ENCODE data around the gene MYH6. TPM values are rescaled to one million over a fixed set of nuclear protein-coding genes. Genes with fewer than 3 reads are reported as not detected.

MYH6 gene
- polyA plus RNA-seq, 3 donors = not detected

- Mint-ChIP-seq H3K4me3 (peak overlapping the region in 1 of 2 donors; percentile 32), H3K27ac (no peak overlapping the region), H3K27me3 (ENCODE audit: low read depth in 3 of 3) (peaks cover 0 to 7% (median 4%) of the 10 kb centered on the region in 3 donors), H3K9me3 (no peaks in the 10 kb centered on the region), H3K4me1 (peaks cover 19% of the 10 kb centered on the region), H3K36me3 (no peaks in the 10 kb centered on the region)
- H3K4me1 ChIP-seq (ENCODE audit: control insufficient read depth in 1 of 2, insufficient read depth in 2 of 2, low read length in 2 of 2) = peaks cover 5 to 7% of the 10 kb centered on the region in 2 donors
- intact Hi-C loops (cut with micrococcal nuclease) = no loop called here
- H3K4me3 ChIP-seq (replicated peaks in 1 of 3; ENCODE audit: low read depth in 2 of 3, low read length in 3 of 3) = no peak overlapping the region
- H3K9me3 ChIP-seq (replicated peaks in 1 of 2; ENCODE audit: control insufficient read depth in 1 of 2, insufficient read depth in 1 of 2, low read length in 2 of 2) = no peaks in the 10 kb centered on the region
- no peak overlapping the region for H3K4me2 ChIP-seq (replicated peaks; ENCODE audit: extremely low read depth, low read length, poor library complexity, severe bottlenecking)
- no peak overlapping the region for H3K27ac ChIP-seq (ENCODE audit: low read depth in 1 of 2, low read length in 2 of 2)
- no peaks in the 10 kb centered on the region for H3K79me2 ChIP-seq (ENCODE audit: insufficient read depth, low read length)
- no peaks in the 10 kb centered on the region for H3K36me3 ChIP-seq (replicated peaks in 1 of 2; ENCODE audit: control insufficient read depth in 1 of 2, insufficient read depth in 2 of 2, low read length in 2 of 2)
- H4K20me1 ChIP-seq (ENCODE audit: insufficient read depth, low read length) = no peaks in the 10 kb centered on the region
- H3K27me3 ChIP-seq (ENCODE audit: control insufficient read depth in 2 of 2, insufficient read depth in 2 of 2, low read length in 2 of 2) = no peaks in the 10 kb centered on the region
- 95% methylated on average over 2 of the region's 6 CpGs for WGBS (ENCODE audit: insufficient coverage)
- TF ChIP-seq CTCF (IDR thresholded peaks at IDR 0.05) = no peak
- no peak overlapping the region for H3K9ac ChIP-seq (ENCODE audit: insufficient read depth, low read length, poor library complexity, severe bottlenecking)
- H2AFZ ChIP-seq (ENCODE audit: insufficient read depth, low read depth, low read length, poor library complexity, severe bottlenecking) = no peak overlapping the region
- no peak for DNase-seq
Observed at GRCh38 chr14:23399591-23399990, 8.5 kb downstream of the MYH6 start.

GRCh38 chr14:23399136-23399535, 8.9 kb downstream of the MYH6 start:
- Histone ChIP-seq H2AFZ (ENCODE audit: insufficient read depth, low read depth, low read length, poor library complexity, severe bottlenecking) (no peak overlapping the region), H3K9me3 (replicated peaks in 1 of 2; ENCODE audit: control insufficient read depth in 1 of 2, insufficient read depth in 1 of 2, low read length in 2 of 2) (no peaks in the 10 kb centered on the region), H3K4me2 (replicated peaks; ENCODE audit: extremely low read depth, low read length, poor library complexity, severe bottlenecking) (no peak overlapping the region), H3K9ac (ENCODE audit: insufficient read depth, low read length, poor library complexity, severe bottlenecking) (no peak overlapping the region), H4K20me1 (ENCODE audit: insufficient read depth, low read length) (no peaks in the 10 kb centered on the region), H3K4me1 (ENCODE audit: control insufficient read depth in 1 of 2, insufficient read depth in 2 of 2, low read length in 2 of 2) (peaks cover 5 to 7% of the 10 kb centered on the region in 2 donors), H3K36me3 (replicated peaks in 1 of 2; ENCODE audit: control insufficient read depth in 1 of 2, insufficient read depth in 2 of 2, low read length in 2 of 2) (no peaks in the 10 kb centered on the region), H3K27ac (ENCODE audit: low read depth in 1 of 2, low read length in 2 of 2) (no peak overlapping the region), H3K4me3 (replicated peaks in 1 of 3; ENCODE audit: low read depth in 2 of 3, low read length in 3 of 3) (no peak overlapping the region), H3K27me3 (ENCODE audit: control insufficient read depth in 2 of 2, insufficient read depth in 2 of 2, low read length in 2 of 2) (no peaks in the 10 kb centered on the region), H3K79me2 (ENCODE audit: insufficient read depth, low read length) (no peaks in the 10 kb centered on the region)
- DNase-seq = no peak
- H3K36me3 Mint-ChIP-seq = no peaks in the 10 kb centered on the region
- no peak overlapping the region for H3K4me3 Mint-ChIP-seq
- H3K4me1 Mint-ChIP-seq = peaks cover 19% of the 10 kb centered on the region
- no peak overlapping the region for H3K27ac Mint-ChIP-seq
- intact Hi-C loops (cut with micrococcal nuclease) = no loop called here
- H3K9me3 Mint-ChIP-seq = no peaks in the 10 kb centered on the region
- peaks cover 0 to 5% (median 4%) of the 10 kb centered on the region in 3 donors for H3K27me3 Mint-ChIP-seq (ENCODE audit: low read depth in 3 of 3)
- no peak for TF ChIP-seq CTCF (IDR thresholded peaks at IDR 0.05)
- WGBS (ENCODE audit: insufficient coverage) = 83% methylated on average over 2 of the region's 3 CpGs
